ENCODE results near the gene RNU1-2.
"Not testable (repeated sequence)": the region's sequence is repeated elsewhere in the genome, so short reads cannot be mapped to it uniquely, and the experiment has no call there.

RNU1-2 gene

GRCh38 chr1:16922466-16922865 lies 26.7 kb downstream of the RNU1-2 start:
- Histone ChIP-seq H3K36me3 (ENCODE audit: control insufficient read depth, insufficient read depth, low read length) (peaks cover 15% of the 10 kb centered on the region), H3K4me1 (ENCODE audit: control insufficient read depth, insufficient read depth, low read length) (peaks cover 14% of the 10 kb centered on the region), H3K4me3 (ENCODE audit: low read depth, low read length) (peak overlapping the region; percentile 64), H3K9me3 (ENCODE audit: control insufficient read depth, insufficient read depth, low read length) (no peaks in the 10 kb centered on the region), H3K27me3 (ENCODE audit: control insufficient read depth, insufficient read depth, low read length) (no peaks in the 10 kb centered on the region), H3K9ac (ENCODE audit: low read depth, low read length) (no peak overlapping the region), H3K27ac (ENCODE audit: low read depth, low read length) (no peak overlapping the region)

GRCh38 chr1:16922885-16923431 lies 27.2 kb downstream of the RNU1-2 start:
- H3K9me3 ChIP-seq (ENCODE audit: control insufficient read depth, insufficient read depth, low read length) = no peaks in the 10 kb centered on the region
- H3K27me3 ChIP-seq (ENCODE audit: control insufficient read depth, insufficient read depth, low read length) = no peaks in the 10 kb centered on the region
- peak overlapping the region; percentile 64; the same call in 1 of the 2 replicates for H3K4me3 ChIP-seq (ENCODE audit: low read depth, low read length)
- peaks cover 15% of the 10 kb centered on the region for H3K36me3 ChIP-seq (ENCODE audit: control insufficient read depth, insufficient read depth, low read length)
- peaks cover 14% of the 10 kb centered on the region for H3K4me1 ChIP-seq (ENCODE audit: control insufficient read depth, insufficient read depth, low read length)
- H3K9ac ChIP-seq (ENCODE audit: low read depth, low read length) = no peak overlapping the region
- H3K27ac ChIP-seq (ENCODE audit: low read depth, low read length) = no peak overlapping the region

- Histone ChIP-seq H3K9me3 (ENCODE audit: control insufficient read depth, insufficient read depth, low read length) (no peaks in the 10 kb centered on the region), H3K9ac (ENCODE audit: low read depth, low read length) (no peak overlapping the region), H3K27ac (ENCODE audit: low read depth, low read length) (no peak overlapping the region), H3K27me3 (ENCODE audit: control insufficient read depth, insufficient read depth, low read length) (no peaks in the 10 kb centered on the region), H3K4me3 (ENCODE audit: low read depth, low read length) (no peak overlapping the region), H3K4me1 (ENCODE audit: control insufficient read depth, insufficient read depth, low read length) (peaks cover 14% of the 10 kb centered on the region), H3K36me3 (ENCODE audit: control insufficient read depth, insufficient read depth, low read length) (peaks cover 15% of the 10 kb centered on the region)
Observed at GRCh38 chr1:16924216-16924918, 28.6 kb downstream of the RNU1-2 start.

- Histone ChIP-seq H3K27me3 (ENCODE audit: control insufficient read depth, insufficient read depth, low read length) (no peaks in the 10 kb centered on the region), H3K4me3 (ENCODE audit: low read depth, low read length) (no peak overlapping the region), H3K4me1 (ENCODE audit: control insufficient read depth, insufficient read depth, low read length) (peaks cover 14% of the 10 kb centered on the region), H3K36me3 (ENCODE audit: control insufficient read depth, insufficient read depth, low read length) (peaks cover 15% of the 10 kb centered on the region), H3K9me3 (ENCODE audit: control insufficient read depth, insufficient read depth, low read length) (no peaks in the 10 kb centered on the region), H3K9ac (ENCODE audit: low read depth, low read length) (no peak overlapping the region), H3K27ac (ENCODE audit: low read depth, low read length) (no peak overlapping the region)
Observed at GRCh38 chr1:16924919-16925477, 29.2 kb downstream of the RNU1-2 start.

GRCh38 chr1:16925635-16926490 lies 30.1 kb downstream of the RNU1-2 start:
- H3K27ac ChIP-seq (ENCODE audit: low read depth, low read length) = no peak overlapping the region
- H3K4me1 ChIP-seq (ENCODE audit: control insufficient read depth, insufficient read depth, low read length) = peaks cover 14% of the 10 kb centered on the region
- H3K9me3 ChIP-seq (ENCODE audit: control insufficient read depth, insufficient read depth, low read length) = no peaks in the 10 kb centered on the region
- H3K27me3 ChIP-seq (ENCODE audit: control insufficient read depth, insufficient read depth, low read length) = no peaks in the 10 kb centered on the region
- no peak overlapping the region for H3K4me3 ChIP-seq (ENCODE audit: low read depth, low read length)
- H3K36me3 ChIP-seq (ENCODE audit: control insufficient read depth, insufficient read depth, low read length) = peaks cover 22% of the 10 kb centered on the region
- H3K9ac ChIP-seq (ENCODE audit: low read depth, low read length) = no peak overlapping the region

GRCh38 chr1:16926491-16927073 lies 30.8 kb downstream of the RNU1-2 start:
- Histone ChIP-seq H3K27me3 (ENCODE audit: control insufficient read depth, insufficient read depth, low read length) (no peaks in the 10 kb centered on the region), H3K4me3 (ENCODE audit: low read depth, low read length) (no peak overlapping the region), H3K36me3 (ENCODE audit: control insufficient read depth, insufficient read depth, low read length) (peaks cover 29% of the 10 kb centered on the region), H3K4me1 (ENCODE audit: control insufficient read depth, insufficient read depth, low read length) (peaks cover 12% of the 10 kb centered on the region), H3K9me3 (ENCODE audit: control insufficient read depth, insufficient read depth, low read length) (no peaks in the 10 kb centered on the region), H3K9ac (ENCODE audit: low read depth, low read length) (no peak overlapping the region), H3K27ac (ENCODE audit: low read depth, low read length) (peak overlapping the region; percentile 33)

- Histone ChIP-seq H3K27ac (ENCODE audit: low read depth, low read length) (no peak overlapping the region), H3K4me3 (ENCODE audit: low read depth, low read length) (no peak overlapping the region), H3K4me1 (ENCODE audit: control insufficient read depth, insufficient read depth, low read length) (peaks cover 8% of the 10 kb centered on the region), H3K9me3 (ENCODE audit: control insufficient read depth, insufficient read depth, low read length) (no peaks in the 10 kb centered on the region), H3K36me3 (ENCODE audit: control insufficient read depth, insufficient read depth, low read length) (peaks cover 34% of the 10 kb centered on the region), H3K9ac (ENCODE audit: low read depth, low read length) (no peak overlapping the region), H3K27me3 (ENCODE audit: control insufficient read depth, insufficient read depth, low read length) (no peaks in the 10 kb centered on the region)
Observed at GRCh38 chr1:16927256-16927655, 31.5 kb downstream of the RNU1-2 start.

GRCh38 chr1:16927711-16928485 lies 32.1 kb downstream of the RNU1-2 start:
- H3K36me3 ChIP-seq (ENCODE audit: control insufficient read depth, insufficient read depth, low read length) = peaks cover 40% of the 10 kb centered on the region
- no peak overlapping the region for H3K9ac ChIP-seq (ENCODE audit: low read depth, low read length)
- no peak overlapping the region for H3K27ac ChIP-seq (ENCODE audit: low read depth, low read length)
- H3K4me3 ChIP-seq (ENCODE audit: low read depth, low read length) = no peak overlapping the region
- H3K4me1 ChIP-seq (ENCODE audit: control insufficient read depth, insufficient read depth, low read length) = peaks cover 6% of the 10 kb centered on the region
- no peaks in the 10 kb centered on the region for H3K9me3 ChIP-seq (ENCODE audit: control insufficient read depth, insufficient read depth, low read length)
- H3K27me3 ChIP-seq (ENCODE audit: control insufficient read depth, insufficient read depth, low read length) = no peaks in the 10 kb centered on the region

- not testable (repeated sequence) for H3K9me3 ChIP-seq (ENCODE audit: control insufficient read depth, insufficient read depth, low read length); H3K27ac ChIP-seq (ENCODE audit: low read depth, low read length); H3K9ac ChIP-seq (ENCODE audit: low read depth, low read length); H3K4me3 ChIP-seq (ENCODE audit: low read depth, low read length); H3K27me3 ChIP-seq (ENCODE audit: control insufficient read depth, insufficient read depth, low read length); H3K4me1 ChIP-seq (ENCODE audit: control insufficient read depth, insufficient read depth, low read length)
- H3K36me3 ChIP-seq (ENCODE audit: control insufficient read depth, insufficient read depth, low read length) = peaks cover 49% of the 10 kb centered on the region
Observed at GRCh38 chr1:16929146-16930041, 33.6 kb downstream of the RNU1-2 start.
